Measurements from ENCODE around the gene APOL3.
"Not testable (repeated sequence)": the region's sequence is repeated elsewhere in the genome, so short reads cannot be mapped to it uniquely, and the experiment has no call there.

The APOL3 gene

GRCh38 chr22:36202906-36203305, 42.4 kb upstream of the APOL3 start:
- not testable (repeated sequence) for H3K4me3 ChIP-seq (ENCODE audit: low read length); H3K27me3 ChIP-seq (ENCODE audit: control insufficient read depth, insufficient read depth, low read length); H3K36me3 ChIP-seq (ENCODE audit: control insufficient read depth, insufficient read depth, low read length); H3K4me1 ChIP-seq (ENCODE audit: control insufficient read depth, insufficient read depth, low read length); H3K27ac ChIP-seq (ENCODE audit: low read length); DNase-seq (ENCODE audit: low read depth, low spot score); H3K9me3 ChIP-seq (ENCODE audit: control insufficient read depth, insufficient read depth, low read length)
- no CpG with 5 or more reads among the region's 8 CpGs for WGBS (ENCODE audit: insufficient coverage, insufficient read length)

- H3K9me3 ChIP-seq (ENCODE audit: control insufficient read depth, insufficient read depth, low read length): no peaks in the 10 kb centered on the region
- no peak within 1 kb of the TSS for H3K4me3 ChIP-seq (ENCODE audit: low read length)
- WGBS (ENCODE audit: insufficient coverage, insufficient read length): no CpG with 5 or more reads among the region's 13 CpGs
- peaks cover 5% of the 10 kb centered on the region; the same call in 1 of the 2 replicates for H3K4me1 ChIP-seq (ENCODE audit: control insufficient read depth, insufficient read depth, low read length)
- no peak for DNase-seq (ENCODE audit: low read depth, low spot score)
- no peaks in the 10 kb centered on the region for H3K27me3 ChIP-seq (ENCODE audit: control insufficient read depth, insufficient read depth, low read length)
- no peaks in the 10 kb centered on the region for H3K36me3 ChIP-seq (ENCODE audit: control insufficient read depth, insufficient read depth, low read length)
- no peak within 1 kb of the TSS for H3K27ac ChIP-seq (ENCODE audit: low read length)
Measured at GRCh38 chr22:36201630-36202319, 41.2 kb upstream of the APOL3 start, which contains the start of gene APOL4. APOL4 (minus strand) TSS chr22:36201809; CDS start chr22:36201734, 75 bp downstream.

GRCh38 chr22:36201025-36201424, 40.5 kb upstream of the APOL3 start:
- H3K9me3 ChIP-seq (ENCODE audit: control insufficient read depth, insufficient read depth, low read length); H3K27me3 ChIP-seq (ENCODE audit: control insufficient read depth, insufficient read depth, low read length); H3K4me3 ChIP-seq (ENCODE audit: low read length); DNase-seq (ENCODE audit: low read depth, low spot score); H3K27ac ChIP-seq (ENCODE audit: low read length); H3K36me3 ChIP-seq (ENCODE audit: control insufficient read depth, insufficient read depth, low read length); H3K4me1 ChIP-seq (ENCODE audit: control insufficient read depth, insufficient read depth, low read length): not testable (repeated sequence)
- no CpG with 5 or more reads among the region's 5 CpGs for WGBS (ENCODE audit: insufficient coverage, insufficient read length)

DNA sequence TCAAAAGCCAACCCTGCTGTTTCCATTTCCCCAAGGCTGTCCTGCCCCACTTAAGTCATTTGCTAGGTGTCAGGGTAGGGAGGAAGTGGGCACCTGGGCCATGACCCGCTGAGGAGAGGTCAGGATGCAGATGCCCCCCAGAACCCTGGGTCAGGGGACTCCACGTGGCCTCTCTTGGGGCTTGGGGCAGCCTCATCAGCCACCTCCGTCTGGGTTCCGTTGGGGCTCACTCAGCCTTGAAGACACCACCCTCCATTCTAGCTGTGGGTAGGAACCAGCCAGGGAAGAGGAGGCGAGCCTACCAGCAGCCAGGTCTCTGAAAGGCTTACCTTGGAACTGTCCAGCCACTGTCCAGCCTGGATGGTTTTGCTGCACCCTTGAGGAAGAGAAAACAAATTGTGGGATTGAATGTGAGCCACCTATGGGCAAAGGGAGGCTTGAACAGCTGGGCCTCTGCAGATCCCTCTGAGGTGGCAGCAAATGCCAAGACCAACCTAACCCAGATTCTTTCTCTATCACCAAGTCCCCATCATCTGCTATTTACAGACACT, 38.5 kb upstream of the APOL3 start:
- Histone ChIP-seq H3K27me3 (ENCODE audit: control insufficient read depth, insufficient read depth, low read length) (no peaks in the 10 kb centered on the region), H3K4me3 (ENCODE audit: low read length) (no peak overlapping the region), H3K27ac (ENCODE audit: low read length) (no peak overlapping the region), H3K9me3 (ENCODE audit: control insufficient read depth, insufficient read depth, low read length) (no peaks in the 10 kb centered on the region), H3K36me3 (ENCODE audit: control insufficient read depth, insufficient read depth, low read length) (no peaks in the 10 kb centered on the region), H3K4me1 (ENCODE audit: control insufficient read depth, insufficient read depth, low read length) (peaks cover 6% of the 10 kb centered on the region; the same call in 1 of the 2 replicates)
- WGBS (ENCODE audit: insufficient coverage, insufficient read length): no CpG with 5 or more reads among the region's 5 CpGs
- no peak for DNase-seq (ENCODE audit: low read depth, low spot score)

GRCh38 chr22:36198536-36198935, 38.0 kb upstream of the APOL3 start:
- no peak for DNase-seq (ENCODE audit: low read depth, low spot score)
- Histone ChIP-seq H3K27me3 (ENCODE audit: control insufficient read depth, insufficient read depth, low read length) (no peaks in the 10 kb centered on the region), H3K4me3 (ENCODE audit: low read length) (no peak overlapping the region), H3K9me3 (ENCODE audit: control insufficient read depth, insufficient read depth, low read length) (no peaks in the 10 kb centered on the region), H3K36me3 (ENCODE audit: control insufficient read depth, insufficient read depth, low read length) (no peaks in the 10 kb centered on the region), H3K27ac (ENCODE audit: low read length) (no peak overlapping the region), H3K4me1 (ENCODE audit: control insufficient read depth, insufficient read depth, low read length) (peaks cover 6% of the 10 kb centered on the region; the same call in 1 of the 2 replicates)
- WGBS (ENCODE audit: insufficient coverage, insufficient read length): no CpG with 5 or more reads among the region's 3 CpGs

DNA sequence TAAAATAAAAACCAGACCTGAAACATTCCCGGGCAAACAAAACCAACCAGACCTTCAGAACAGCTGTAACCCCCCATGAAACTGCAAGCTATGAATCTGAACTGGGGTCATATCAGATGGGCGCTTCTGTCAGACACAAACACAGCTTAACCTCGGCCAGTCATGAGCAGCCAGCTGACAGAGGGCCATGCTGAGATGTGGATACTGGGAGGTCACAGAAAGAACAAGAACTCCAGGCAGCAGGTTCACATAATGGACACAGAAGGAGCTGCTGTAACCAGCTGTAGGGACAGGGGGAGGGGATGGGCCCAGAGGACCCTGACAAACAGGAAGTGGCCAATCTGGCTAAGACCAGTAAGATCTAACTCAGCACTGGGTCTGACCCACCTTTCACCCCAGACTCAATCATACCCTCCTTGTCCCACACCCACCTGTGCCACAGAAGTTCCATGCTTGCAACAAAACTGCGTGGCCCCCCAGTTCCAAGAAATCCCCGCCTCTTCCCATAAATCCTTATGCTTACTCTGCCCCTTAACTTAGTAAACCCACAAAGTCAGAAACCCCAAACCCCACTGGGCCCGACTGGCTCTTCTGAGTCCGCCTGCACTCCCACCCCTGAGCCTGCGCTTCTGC, 37.1 kb upstream of the APOL3 start:
- no peak for DNase-seq (ENCODE audit: low read depth, low spot score)
- Histone ChIP-seq H3K9me3 (ENCODE audit: control insufficient read depth, insufficient read depth, low read length) (no peaks in the 10 kb centered on the region), H3K4me3 (ENCODE audit: low read length) (no peak overlapping the region), H3K27ac (ENCODE audit: low read length) (no peak overlapping the region), H3K4me1 (ENCODE audit: control insufficient read depth, insufficient read depth, low read length) (peaks cover 6% of the 10 kb centered on the region; the same call in 1 of the 2 replicates), H3K36me3 (ENCODE audit: control insufficient read depth, insufficient read depth, low read length) (no peaks in the 10 kb centered on the region), H3K27me3 (ENCODE audit: control insufficient read depth, insufficient read depth, low read length) (no peaks in the 10 kb centered on the region)
- no CpG with 5 or more reads among the region's 8 CpGs for WGBS (ENCODE audit: insufficient coverage, insufficient read length)

- H3K36me3 ChIP-seq (ENCODE audit: control insufficient read depth, insufficient read depth, low read length): no peaks in the 10 kb centered on the region
- H3K4me1 ChIP-seq (ENCODE audit: control insufficient read depth, insufficient read depth, low read length): peaks cover 6% of the 10 kb centered on the region; the same call in 1 of the 2 replicates
- WGBS (ENCODE audit: insufficient coverage, insufficient read length): no CpG with 5 or more reads among the region's 5 CpGs
- peak; percentile 41 for DNase-seq (ENCODE audit: low read depth, low spot score)
- H3K27ac ChIP-seq (ENCODE audit: low read length): no peak overlapping the region
- no peaks in the 10 kb centered on the region for H3K9me3 ChIP-seq (ENCODE audit: control insufficient read depth, insufficient read depth, low read length)
- no peaks in the 10 kb centered on the region for H3K27me3 ChIP-seq (ENCODE audit: control insufficient read depth, insufficient read depth, low read length)
- H3K4me3 ChIP-seq (ENCODE audit: low read length): no peak overlapping the region
Measured at GRCh38 chr22:36197065-36197440, 36.5 kb upstream of the APOL3 start.

DNA sequence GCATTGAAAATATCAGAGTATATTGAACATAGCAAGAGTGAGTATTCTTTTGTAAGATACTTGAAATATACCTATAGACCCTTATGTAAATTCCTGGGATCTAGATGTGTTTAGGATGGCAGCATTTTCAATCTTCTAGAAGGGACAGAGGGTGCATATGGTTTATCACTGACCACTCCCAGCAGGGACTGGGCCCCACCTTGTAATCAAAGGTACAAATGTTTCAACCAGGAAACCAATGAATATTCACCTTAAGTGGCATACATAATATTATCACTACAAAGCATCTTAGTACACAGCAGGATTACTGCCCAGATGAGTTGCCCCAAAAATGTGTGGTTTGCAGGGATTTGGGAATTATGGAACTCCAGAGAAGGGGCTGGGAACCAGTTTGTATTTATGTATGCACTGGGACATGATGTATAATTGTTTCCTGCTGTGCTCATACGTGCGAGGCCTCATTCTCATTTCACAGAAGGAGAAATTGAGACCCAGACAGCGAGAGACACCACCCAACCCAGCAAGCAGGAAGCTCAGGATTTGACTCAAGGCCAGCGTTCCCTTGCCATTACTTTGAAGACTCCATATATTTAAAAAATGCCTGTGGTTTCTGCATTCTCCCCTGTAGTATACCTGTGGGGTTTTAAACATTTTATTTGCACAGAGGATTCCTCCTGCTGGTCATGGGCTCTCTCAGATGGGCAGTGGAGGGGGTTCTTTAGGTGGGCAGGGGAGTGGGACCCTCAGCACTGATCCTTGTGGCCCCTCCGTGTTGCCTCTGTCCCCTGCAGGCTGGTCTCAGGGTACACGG, 35.9 kb upstream of the APOL3 start:
- H3K27ac ChIP-seq (ENCODE audit: low read length): no peak overlapping the region
- no CpG with 5 or more reads among the region's 6 CpGs for WGBS (ENCODE audit: insufficient coverage, insufficient read length)
- H3K36me3 ChIP-seq (ENCODE audit: control insufficient read depth, insufficient read depth, low read length): no peaks in the 10 kb centered on the region

DNA sequence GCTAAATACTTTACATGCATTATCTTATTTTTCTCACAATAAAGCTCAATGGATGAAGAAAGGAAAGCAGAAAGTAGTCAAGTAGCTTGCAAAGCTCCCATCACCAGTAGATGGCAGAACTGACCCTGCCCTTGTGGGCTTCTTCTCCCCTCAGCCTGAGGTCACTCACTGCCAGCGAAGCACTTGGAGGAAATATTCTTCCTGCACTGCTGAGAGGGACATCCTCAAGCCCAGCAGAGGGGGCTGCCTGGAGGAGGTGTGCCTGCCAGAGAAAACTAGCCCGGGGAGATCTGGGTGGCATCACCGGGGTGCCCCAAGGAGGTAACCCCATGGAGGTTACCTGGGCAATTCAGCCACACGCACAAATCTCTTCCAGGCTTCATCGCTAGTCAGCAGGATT, 34.4 kb upstream of the APOL3 start:
- H3K4me3 ChIP-seq (ENCODE audit: low read length): no peak overlapping the region
- peaks cover 6% of the 10 kb centered on the region; the same call in 1 of the 2 replicates for H3K4me1 ChIP-seq (ENCODE audit: control insufficient read depth, insufficient read depth, low read length)
- no peaks in the 10 kb centered on the region for H3K9me3 ChIP-seq (ENCODE audit: control insufficient read depth, insufficient read depth, low read length)
- no peak overlapping the region for H3K27ac ChIP-seq (ENCODE audit: low read length)
- no peaks in the 10 kb centered on the region for H3K36me3 ChIP-seq (ENCODE audit: control insufficient read depth, insufficient read depth, low read length)
- peak; percentile 25 for DNase-seq (ENCODE audit: low read depth, low spot score)
- WGBS (ENCODE audit: insufficient coverage, insufficient read length): no CpG with 5 or more reads among the region's 5 CpGs
- H3K27me3 ChIP-seq (ENCODE audit: control insufficient read depth, insufficient read depth, low read length): no peaks in the 10 kb centered on the region

More for the DNA sequence above, 35.9 kb upstream of the APOL3 start:
- H3K4me3 ChIP-seq (ENCODE audit: low read length): no peak overlapping the region
- no peaks in the 10 kb centered on the region for H3K9me3 ChIP-seq (ENCODE audit: control insufficient read depth, insufficient read depth, low read length)
- peaks cover 6% of the 10 kb centered on the region; the same call in 1 of the 2 replicates for H3K4me1 ChIP-seq (ENCODE audit: control insufficient read depth, insufficient read depth, low read length)
- no peak for DNase-seq (ENCODE audit: low read depth, low spot score)
- no peaks in the 10 kb centered on the region for H3K27me3 ChIP-seq (ENCODE audit: control insufficient read depth, insufficient read depth, low read length)

DNA sequence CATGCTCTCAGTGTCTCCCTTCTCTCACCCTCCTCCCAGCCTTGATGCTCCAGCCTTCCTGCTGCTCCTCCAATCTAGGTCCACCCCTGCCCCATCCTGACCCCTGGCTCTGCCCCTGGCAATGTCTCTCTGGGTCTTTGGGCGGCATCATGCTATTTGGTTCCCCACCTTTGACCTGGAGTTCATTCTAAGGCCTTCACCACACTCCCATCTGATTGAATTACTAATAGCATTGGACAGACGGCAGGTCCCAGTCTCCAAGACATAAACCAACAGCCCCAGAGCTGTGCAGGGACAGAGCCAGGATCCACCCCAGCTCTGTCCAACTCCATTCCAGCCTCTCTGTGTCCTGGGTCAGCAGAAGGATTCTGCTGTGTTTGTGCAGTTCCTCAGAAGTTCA, 33.8 kb upstream of the APOL3 start:
- H3K36me3 ChIP-seq (ENCODE audit: control insufficient read depth, insufficient read depth, low read length): no peaks in the 10 kb centered on the region
- WGBS (ENCODE audit: insufficient coverage, insufficient read length): no CpG with 5 or more reads among the region's 2 CpGs

More for the DNA sequence above, 33.8 kb upstream of the APOL3 start:
- no peaks in the 10 kb centered on the region for H3K27me3 ChIP-seq (ENCODE audit: control insufficient read depth, insufficient read depth, low read length)
- no peak for DNase-seq (ENCODE audit: low read depth, low spot score)
- H3K4me1 ChIP-seq (ENCODE audit: control insufficient read depth, insufficient read depth, low read length): peaks cover 7% of the 10 kb centered on the region; the same call in 1 of the 2 replicates
- H3K4me3 ChIP-seq (ENCODE audit: low read length): no peak overlapping the region
- no peak overlapping the region for H3K27ac ChIP-seq (ENCODE audit: low read length)
- no peaks in the 10 kb centered on the region for H3K9me3 ChIP-seq (ENCODE audit: control insufficient read depth, insufficient read depth, low read length)
